ENCODE measurements around the gene MTUS2. TPM values are rescaled to one million over a fixed set of nuclear protein-coding genes. Genes with fewer than 3 reads are reported as not detected.

Gene MTUS2
- total RNA-seq, 1 donor from 2014 or later = not detected

DNA sequence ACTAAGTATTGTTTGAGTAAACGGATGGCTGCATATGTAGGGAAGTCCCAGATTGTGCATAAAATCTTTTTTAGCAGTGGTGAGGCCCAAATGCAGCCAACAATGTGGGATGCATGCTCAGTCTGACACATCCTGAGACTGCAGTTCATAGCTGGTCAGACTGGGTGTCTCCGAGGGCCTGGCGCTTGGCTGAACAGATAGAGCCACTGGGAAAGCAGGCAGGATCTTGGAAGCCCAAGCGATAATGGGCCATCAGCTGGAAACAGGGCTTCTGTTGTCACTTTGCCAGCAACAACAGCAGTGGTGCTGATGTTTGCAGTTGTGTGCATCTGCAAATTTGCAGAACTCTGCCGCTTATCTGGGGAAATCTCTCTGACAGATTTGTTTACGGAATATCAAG lies 36.1 kb downstream of the MTUS2 start:
- DNase-seq (ENCODE audit: low spot score) = no peak

DNA sequence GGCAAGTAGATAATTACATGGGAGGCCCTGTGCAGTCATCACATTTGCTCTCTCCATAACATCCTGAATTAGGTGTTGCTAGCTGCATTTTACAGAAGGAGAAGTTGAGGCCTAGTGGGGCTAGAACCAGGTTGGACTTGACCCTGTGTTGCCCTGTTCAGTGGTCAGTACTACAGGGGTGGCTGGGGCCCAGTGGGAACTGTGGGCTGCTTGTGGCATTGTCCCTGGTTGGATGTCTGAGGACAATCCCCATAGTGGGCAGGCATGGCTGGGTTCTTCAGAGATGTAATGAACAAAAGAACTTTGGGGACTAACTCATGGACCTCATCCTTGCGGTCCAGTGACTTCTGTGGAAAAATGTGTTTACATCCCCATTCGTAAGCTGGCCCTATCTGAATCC lies 38.9 kb downstream of the MTUS2 start:
- DNase-seq (ENCODE audit: low spot score) = no peak

DNA sequence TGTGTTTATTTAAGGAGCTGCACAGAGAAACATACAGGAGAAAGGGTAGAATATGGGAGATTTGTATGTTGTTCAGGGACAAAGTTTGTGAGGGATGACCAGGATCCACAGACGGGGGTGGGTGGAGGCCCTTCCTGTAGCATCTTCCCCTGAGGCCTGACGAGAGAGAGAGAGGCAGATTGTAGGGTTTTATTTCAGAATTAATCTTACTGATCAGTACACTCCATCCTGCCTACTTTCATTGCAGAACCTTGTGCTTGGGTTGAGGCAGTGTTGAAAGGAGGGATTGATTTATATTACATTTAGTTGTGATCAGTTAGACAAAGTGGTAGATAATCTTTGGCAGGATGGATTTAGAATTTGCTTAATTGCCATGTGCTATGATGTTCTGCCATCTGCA lies 39.6 kb downstream of the MTUS2 start:
- no peak for DNase-seq (ENCODE audit: low spot score)

DNA sequence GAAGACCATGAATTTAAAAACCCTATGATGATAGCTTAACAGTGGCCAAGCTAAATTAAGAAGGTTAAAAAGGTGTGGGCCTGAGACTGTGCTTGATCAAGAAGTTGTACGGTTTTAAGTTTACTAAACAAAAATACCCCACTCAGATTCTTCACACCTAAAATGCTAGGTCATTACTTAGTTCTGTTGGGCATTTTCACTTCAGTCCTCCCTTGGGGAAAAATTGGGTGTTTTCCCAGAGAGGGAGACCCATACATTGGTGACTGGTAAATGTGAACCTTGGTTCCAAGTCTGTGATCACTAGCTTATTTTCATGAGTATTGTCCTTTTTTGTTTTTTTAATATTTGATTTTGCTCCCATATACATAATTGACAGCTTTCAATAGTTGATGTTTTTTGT lies 44.4 kb downstream of the MTUS2 start:
- DNase-seq (ENCODE audit: low spot score) = no peak

DNA sequence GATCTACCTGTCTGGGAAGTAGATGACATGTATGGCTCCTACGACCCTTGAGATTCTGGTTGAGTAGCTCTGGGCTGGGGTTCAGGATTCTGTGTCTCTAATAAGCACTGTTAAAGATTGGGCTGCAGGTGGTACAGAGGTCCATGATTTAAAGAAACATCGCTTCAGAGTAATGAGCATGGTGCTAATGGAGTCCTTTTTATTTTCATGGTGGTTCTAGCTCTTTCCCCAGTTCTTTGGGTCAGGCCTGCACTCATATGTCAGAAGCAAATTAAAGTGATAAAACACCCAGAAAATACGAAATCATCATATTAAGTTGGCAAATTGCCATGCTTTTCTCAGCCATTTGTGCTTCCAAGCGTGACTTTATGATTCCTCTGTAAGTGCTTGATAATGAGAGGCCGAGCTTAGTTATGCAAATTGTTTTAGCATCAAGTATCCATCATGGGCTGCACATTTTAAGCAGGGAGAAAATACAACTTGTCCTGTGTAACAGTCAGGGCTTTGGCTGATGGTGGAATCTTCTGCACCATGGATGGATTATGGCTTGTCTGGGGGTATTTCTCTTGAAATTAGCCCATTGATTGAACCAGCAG lies 45.1 kb downstream of the MTUS2 start:
- no peak for DNase-seq (ENCODE audit: low spot score)

DNA sequence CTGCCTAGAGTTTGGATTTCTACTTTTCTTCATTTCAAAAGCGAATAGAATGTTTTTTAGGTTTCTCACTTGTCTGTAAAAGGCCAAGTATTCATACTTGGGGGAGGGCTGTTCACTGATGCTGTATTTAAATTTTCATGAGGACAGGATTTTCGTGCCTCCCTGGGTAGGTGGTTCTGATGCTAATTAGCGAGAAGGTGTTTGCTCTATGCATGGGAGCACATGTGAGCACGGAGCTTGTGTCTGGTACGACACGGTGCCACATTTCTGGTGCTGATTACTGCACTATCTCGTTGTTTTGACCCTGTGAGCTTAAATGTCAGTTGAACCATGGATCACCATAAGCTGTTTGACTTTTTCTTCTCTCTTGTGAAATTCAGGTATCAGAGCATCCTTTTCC lies 45.8 kb downstream of the MTUS2 start:
- no peak for DNase-seq (ENCODE audit: low spot score)

DNA sequence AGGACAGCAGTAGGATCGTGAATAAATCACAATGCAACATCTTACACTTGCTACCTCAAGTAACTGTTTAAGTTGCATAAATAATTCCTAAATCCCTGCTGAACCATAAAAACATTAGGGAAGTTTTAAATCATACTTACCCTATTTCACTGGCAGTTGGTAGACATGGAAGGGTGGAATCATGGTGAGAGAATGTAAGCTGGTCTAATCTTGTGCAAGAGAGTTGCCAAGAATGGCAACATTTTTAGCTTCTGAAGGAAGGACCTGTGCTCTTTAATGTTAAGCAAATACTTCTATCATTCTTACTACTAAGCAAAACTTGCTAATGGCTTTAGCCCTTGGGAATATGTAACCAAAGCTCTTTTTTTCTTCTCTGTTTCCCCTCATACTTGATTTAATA lies 46.8 kb downstream of the MTUS2 start:
- no peak for DNase-seq (ENCODE audit: low spot score)

DNA sequence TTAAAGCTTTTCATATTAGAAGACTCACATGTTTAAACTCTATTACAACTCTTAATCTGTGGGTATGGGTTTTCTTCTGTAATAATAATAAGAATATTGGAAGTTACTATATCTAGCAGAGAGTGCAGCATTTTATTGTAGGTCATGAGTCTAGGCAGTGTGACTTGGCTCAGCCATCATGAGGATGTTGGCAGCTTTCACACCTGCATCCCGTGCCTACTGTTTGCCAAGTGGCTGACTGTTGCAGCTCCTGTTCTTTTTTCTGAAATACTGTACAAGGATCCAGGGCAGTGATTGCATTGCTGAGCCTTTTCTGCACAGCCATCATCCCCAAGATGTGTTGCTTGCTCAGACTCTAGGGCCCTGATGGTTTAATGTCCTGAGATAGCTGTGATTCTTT lies 47.4 kb downstream of the MTUS2 start:
- DNase-seq (ENCODE audit: low spot score) = no peak

DNA sequence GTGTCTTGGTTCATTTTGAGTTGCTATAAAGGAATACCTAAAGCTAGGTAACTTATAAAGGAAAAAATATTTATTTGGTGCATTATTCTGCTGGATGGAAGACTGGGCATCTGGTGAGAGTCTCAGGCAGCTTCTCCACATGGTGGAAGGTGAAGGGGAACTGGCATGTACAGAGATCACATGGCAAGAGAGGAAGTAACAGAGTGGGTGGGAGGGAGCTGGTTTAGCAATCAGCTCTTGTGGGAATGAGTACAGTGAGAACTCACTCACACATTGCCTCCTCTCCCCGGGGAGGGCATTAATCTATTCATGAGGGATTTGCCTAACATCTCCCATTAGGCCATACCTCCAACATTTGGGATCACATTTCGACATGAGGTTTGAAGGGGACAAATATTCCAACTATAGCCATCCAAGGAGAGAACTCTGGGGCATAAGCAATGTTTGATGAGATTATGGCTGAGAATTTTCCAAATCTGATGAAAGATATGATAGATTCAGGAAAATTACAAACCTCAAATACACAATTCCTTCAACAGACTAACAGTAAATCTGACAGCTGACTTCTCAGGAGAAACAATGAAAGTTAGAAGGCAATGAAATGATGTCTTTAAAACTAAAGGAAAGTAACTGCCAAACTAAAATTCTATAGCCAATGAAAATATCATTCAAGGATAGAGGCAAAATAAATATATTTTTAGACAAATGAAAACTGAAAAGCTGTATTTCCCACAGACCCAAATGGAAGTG lies 52.5 kb downstream of the MTUS2 start:
- no peak for DNase-seq (ENCODE audit: low spot score)

DNA sequence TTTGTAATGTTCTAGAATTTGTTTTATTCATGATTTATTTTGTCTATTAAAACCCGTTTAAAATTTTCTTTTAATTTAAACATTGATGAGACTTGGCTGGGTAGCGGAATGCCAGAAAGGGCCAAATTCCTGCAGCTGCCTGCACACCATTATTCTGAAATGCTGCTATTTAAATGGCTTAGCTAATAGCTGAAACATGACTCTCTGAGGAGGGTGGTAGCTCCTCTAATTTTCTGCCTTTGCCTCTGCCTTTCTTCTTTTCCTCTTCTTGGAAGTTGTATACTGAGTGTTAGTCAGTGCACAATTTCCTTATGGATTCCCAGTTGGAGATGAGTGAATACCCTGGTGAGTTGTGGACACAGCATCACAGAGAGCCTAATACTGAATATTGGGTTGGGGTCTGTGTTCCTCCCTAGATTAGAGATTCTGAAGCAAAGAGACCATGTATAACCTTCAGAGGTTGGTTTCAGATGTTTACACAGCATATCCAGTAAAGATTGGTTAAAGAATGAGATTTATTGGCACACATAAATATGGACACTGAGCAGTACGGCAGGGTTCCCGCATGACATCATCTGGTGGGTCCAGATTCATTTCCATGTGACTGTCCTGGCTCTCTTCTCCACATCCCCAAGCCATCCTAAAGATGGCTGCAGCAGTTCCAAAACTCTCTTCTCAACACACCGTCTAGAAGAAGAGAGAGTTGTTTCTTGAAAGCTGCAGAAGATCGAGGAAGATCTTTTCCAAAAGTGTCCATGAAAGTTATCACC lies 55.9 kb downstream of the MTUS2 start:
- no peak for DNase-seq (ENCODE audit: low spot score)

DNA sequence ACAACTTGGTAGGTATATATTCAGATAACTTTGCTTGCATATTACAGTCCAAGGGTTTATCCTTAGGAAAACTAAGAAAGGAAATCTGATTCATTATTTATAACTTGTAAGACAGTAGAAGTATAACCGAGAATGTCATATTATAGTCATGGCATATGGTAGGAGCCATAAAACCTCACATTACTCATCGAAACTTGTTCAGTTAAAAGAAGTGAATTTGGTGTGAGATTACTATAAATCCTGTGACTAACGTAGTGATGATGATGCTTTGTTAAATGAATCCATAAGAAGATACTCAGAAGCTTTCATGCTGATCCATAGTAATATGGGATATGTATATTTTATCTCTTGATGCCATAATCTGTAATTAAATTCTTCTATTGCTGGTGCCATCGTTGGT lies 57.3 kb downstream of the MTUS2 start:
- DNase-seq (ENCODE audit: low spot score) = no peak

DNA sequence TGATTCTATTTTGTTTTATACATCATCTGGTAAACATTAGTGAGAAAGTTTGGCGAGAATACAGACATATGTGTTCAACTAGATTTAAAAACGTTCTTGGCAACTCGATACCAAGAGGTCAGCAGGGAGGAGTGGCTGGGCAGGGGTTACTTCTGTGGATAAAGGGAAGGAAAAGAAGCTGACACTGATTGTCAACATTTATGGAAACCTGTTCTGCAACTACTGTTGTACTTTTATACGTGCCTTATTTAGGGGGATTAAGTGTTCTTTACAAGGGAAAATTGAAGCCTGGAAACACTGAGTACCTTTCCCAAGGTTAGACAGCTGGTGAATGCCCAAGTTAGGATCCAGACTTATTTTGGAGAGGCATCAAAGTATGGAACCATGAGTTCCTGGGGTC lies 65.0 kb downstream of the MTUS2 start:
- DNase-seq (ENCODE audit: low spot score) = no peak

DNA sequence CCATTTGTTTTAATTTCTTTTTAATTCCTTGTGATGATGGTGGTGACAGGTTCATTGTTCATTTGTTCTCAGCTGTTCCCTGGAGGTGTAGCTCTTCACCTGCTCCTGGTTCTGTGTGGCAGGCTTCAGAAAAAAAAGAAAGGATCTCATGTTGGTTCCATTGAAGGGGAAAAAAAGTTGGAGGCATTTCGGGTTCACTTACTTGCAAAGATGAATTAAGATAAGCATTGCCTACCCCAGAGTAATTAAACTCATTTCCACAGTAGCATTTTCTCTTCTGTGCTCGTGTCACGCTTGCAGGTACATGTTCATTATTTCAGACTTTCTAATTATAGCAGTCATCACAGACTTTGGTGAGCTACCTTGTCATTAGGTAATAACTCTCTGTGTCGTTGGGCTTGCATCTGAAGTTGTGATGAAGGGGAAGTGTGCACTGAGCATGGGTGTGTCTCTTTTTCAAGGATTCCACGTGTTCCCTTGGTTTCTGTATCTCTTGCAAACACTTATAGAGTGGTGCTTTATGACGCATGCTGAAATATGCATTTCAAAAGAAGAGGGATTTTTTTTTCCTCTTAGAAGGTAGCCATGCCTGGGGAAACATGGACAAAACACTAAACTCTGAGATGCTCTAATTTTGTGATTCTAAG lies 69.1 kb downstream of the MTUS2 start:
- DNase-seq (ENCODE audit: low spot score) = no peak

DNA sequence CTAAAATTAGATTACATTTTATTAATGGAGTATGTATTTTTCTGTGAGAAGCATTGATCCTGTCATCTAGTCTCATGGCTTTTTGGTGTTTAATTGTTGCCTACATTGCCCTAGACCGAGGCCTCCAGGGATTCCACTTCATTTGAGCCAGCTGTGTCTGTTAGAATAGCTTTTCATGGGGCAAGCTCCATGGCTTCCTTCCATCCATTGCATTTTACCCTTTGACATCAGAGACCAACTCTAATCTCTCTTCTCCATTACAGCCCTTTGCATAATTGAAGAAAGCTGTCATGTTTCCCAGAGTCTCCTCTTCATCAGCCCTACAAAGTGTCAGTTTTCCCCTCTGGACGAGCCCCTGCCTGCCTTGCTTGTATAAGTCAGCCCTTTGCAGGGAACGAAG lies 70.6 kb downstream of the MTUS2 start:
- no peak for DNase-seq (ENCODE audit: low spot score)

DNA sequence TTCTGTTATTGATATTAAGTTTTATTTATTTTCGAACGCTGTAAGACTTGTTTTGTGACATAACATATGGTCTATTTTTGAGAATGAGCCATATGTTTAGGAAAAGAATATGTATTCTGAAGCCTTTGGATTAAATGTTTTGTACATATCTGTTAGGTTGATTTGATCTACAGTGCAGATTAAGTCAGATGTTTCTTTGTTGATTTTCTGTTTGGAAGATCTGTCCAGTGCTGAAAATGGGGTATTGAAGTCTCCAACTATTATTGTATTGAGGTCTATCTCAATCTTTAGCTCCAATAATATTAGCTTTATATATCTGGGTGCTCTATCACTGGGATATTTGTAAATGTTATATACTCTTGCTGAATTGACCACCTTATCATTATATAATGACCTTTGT lies 97.9 kb downstream of the MTUS2 start:
- DNase-seq (ENCODE audit: low spot score) = no peak

DNA sequence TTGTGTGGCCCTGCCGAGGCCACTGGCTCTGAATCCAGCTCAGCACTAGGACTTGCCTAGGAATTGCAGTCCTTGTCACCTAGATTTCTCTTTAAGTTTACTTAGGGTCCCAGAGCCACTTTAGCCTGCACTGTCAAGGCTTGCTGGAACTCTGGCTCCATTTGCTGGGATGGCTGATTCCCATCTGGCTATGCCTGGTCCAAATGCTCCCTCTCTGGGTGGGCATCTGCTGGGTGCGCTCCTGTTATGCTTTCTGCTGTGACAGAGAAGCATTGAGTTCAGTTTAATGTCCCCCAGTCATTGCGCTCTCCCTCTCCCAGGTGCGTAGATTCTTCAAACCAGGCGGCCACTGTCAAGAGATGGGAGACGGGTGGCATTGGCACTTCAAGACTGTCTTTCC lies 102.2 kb downstream of the MTUS2 start:
- DNase-seq (ENCODE audit: low spot score) = no peak

DNA sequence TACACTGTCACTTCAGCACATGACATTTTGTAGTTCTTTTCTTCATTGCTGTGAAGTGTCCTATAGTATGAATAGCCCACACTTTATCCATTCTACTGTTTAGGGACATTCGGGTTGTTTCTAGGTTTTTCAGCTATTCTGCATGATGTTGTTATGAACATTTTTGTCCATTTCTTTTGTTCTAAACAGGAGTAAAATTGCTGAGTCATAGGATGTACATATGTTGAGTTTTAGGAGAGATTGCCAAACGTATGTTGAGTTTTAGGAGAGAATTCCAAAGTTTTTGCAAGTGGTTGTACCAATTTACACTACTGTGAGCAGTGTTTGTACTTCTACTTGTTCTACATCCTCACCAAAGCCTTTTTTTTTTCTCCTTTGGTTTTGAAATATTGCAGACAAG lies 115.0 kb downstream of the MTUS2 start:
- DNase-seq (ENCODE audit: low spot score) = no peak

DNA sequence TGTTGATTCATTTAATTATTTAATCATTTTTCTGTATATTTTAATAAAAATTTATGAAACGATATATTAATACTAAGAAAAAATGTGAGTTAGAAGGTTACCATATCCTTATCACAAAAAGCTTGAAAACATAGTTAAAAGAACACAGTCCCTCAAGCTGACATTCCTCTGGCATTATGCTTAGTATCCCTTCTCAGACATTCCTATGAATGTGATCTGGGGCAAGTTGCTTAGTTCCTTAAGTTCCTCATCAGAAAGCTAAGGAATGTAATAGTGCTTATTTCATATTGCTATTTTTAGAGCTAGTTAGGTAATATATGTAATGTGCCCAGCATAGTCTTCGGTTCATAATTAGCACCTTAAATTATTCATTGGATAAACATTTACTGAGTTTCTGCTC lies 122.8 kb downstream of the MTUS2 start:
- DNase-seq (ENCODE audit: low spot score) = no peak

DNA sequence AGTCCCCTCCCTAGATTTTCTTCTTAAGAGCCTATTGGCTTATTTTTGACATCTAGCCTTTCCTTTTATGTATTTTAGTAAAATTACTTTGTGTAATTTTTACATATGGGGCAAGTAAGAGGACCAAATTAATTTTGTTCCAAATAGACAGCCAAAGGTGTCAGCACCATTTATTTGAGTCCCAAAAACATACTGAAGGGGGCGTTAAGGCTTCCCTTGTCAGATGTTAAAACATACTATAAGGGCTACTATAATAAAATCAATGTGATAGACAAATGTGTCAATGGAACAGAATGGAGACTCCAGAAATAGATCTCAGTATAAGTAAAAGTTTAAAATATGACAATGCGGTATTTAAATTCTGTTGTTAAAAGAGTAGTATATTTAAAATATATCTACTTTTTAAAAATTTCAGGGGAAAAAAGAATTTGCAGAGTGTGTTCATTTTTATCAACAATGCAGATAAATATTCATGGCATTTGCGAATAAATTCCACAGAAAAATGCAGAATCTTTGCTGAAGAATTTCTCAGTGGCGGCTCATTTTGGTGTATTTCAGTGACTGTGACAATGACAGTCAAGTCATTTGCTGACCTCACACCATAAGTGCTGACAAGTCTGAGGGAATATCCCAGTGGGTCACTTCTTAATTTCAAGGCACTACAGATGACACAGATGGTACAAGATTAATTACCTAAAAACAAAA lies 133.7 kb downstream of the MTUS2 start:
- no peak for DNase-seq (ENCODE audit: low spot score)

DNA sequence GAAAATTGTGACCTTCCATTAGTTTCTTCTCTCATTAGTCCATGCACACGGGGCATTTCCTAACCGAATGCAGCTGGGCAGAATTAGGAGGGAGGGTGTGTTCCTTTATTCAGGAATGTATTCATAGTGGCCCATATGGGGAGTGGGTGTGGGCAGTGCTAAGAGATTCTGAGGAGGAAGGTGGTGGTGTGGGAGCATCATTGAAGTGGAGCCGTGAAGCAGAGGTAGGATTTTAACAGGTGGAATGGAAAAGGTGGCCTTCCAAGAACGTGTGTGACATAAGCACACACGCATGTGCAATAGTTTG lies 134.2 kb downstream of the MTUS2 start:
- no peak for DNase-seq (ENCODE audit: low spot score)

DNA sequence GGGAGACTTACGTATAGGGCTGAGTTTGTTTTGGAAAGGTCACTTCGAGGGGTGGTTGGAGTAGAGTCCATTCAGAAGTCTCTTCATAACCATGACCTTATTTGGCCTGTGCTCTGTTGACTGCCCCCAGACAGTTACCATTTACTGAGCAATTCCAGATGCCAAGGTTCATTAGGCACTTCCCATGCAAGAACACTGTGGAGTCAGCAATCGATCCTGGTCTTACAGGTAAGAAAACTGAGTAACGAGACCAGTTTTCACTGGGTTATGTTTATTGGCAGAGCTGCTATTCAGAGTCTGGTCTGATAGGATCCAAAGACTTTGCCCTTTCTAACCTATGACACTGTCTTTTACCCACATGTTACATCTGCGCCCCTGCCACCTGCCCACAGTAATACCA lies 134.7 kb downstream of the MTUS2 start:
- DNase-seq (ENCODE audit: low spot score) = no peak
